Osteoblast (primary cell): ENCODE data around the gene MNT. TPM values are rescaled to one million over a fixed set of nuclear protein-coding genes. Genes with fewer than 3 reads are reported as not detected.
A peak's percentile ranks its signal among the peaks of the same experiment; 100 is the strongest.

Source experiments
- DNase-seq: peaks from one replicate; pipeline ENCODE4 v3.0.0; 2011; ENCODE audit warnings: low spot score, mixed read lengths; ENCODE audit not compliant: insufficient read length; ENCODE audit errors: missing footprints
- H2AFZ ChIP-seq: 2 replicates; pipeline ENCODE4 v1.6.0; 2011; ENCODE audit warnings: mild to moderate bottlenecking, low read length
- H3K27ac ChIP-seq: 2 replicates; pipeline ENCODE4 v1.5.1; 2011; ENCODE audit warnings: mild to moderate bottlenecking, low read depth, low read length, moderate library complexity
- H3K27me3 ChIP-seq: 2 replicates; pipeline ENCODE4 v1.6.0; 2012; ENCODE audit warnings: mild to moderate bottlenecking, control low read depth, inconsistent platforms, low read length, moderate library complexity; ENCODE audit not compliant: insufficient read depth
- H3K36me3 ChIP-seq: 2 replicates; pipeline ENCODE4 v1.5.1; 2011; ENCODE audit warnings: mild to moderate bottlenecking, low read length, control low read depth, moderate library complexity; ENCODE audit not compliant: insufficient read depth
- H3K4me1 ChIP-seq: 2 replicates; pipeline ENCODE4 v1.5.1; 2011; ENCODE audit warnings: mild to moderate bottlenecking, low read length, control low read depth, moderate library complexity; ENCODE audit not compliant: insufficient read depth
- H3K4me2 ChIP-seq: 2 replicates; pipeline ENCODE4 v1.6.0; 2011; ENCODE audit warnings: mild to moderate bottlenecking, low read length; ENCODE audit not compliant: insufficient read depth
- H3K4me3 ChIP-seq: fragments of 200-600 bp; sonication (generic); 3 replicates; pipeline ENCODE4 v1.5.1; 2012; ENCODE audit warnings: mild to moderate bottlenecking, low read length, inconsistent platforms; ENCODE audit not compliant: insufficient read depth
- H3K79me2 ChIP-seq: 2 replicates; pipeline ENCODE4 v1.6.0; 2012; ENCODE audit warnings: mild to moderate bottlenecking, low read length, control low read depth, inconsistent platforms; ENCODE audit not compliant: insufficient read depth
- H3K9me3 ChIP-seq: 2 replicates; pipeline ENCODE4 v1.5.1; 2011; ENCODE audit warnings: low read depth, low read length, control low read depth
- H4K20me1 ChIP-seq: 2 replicates; pipeline ENCODE4 v1.6.0; 2012; ENCODE audit warnings: mild to moderate bottlenecking, low read length, control low read depth; ENCODE audit not compliant: insufficient read depth
- total RNA-seq: library from RNA; depleted of rRNA; stranded (reverse); fragments of >200 nt; gene quantifications from 2 replicates; pipeline ENCODE4 v1.2.3, GENCODE V29; 2012
- TF ChIP-seq, protein P1 (sequence below): IDR thresholded peaks from 2 replicates; pipeline ENCODE4 v1.5.1; 2011; ENCODE audit warnings: mild to moderate bottlenecking, low read depth, low read length, moderate library complexity; ENCODE audit errors: extremely low read depth

MNT gene
- total RNA-seq, 1 donor, result 12.3 TPM

DNA sequence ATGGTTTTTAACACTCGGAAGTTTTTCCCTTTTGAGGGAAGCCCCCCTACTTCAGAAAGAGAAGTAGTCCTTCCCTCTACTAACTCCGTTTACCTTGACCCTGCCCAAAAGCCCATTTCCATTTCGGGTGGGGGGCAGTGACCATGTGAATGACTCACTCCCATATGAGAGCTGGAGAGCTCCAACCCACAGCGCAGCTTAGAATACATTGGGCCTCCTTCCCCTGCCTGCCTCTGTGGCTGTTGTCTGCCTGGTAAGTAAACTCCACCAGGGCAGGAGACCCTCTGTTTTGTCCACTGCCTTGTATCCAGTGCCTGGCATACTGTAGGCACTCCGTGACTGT, 62.6 kb downstream of the MNT start:
- no peaks in the 10 kb centered on the region for H3K27me3 ChIP-seq
- peak overlapping the region; percentile 91 for H3K4me3 ChIP-seq
- H3K27ac ChIP-seq, result peak overlapping the region; percentile 48
- peak; percentile 87 for DNase-seq
- H3K79me2 ChIP-seq, result peaks cover 43% of the 10 kb centered on the region
- peaks cover 20% of the 10 kb centered on the region for H3K4me1 ChIP-seq
- peaks cover 21% of the 10 kb centered on the region for H3K36me3 ChIP-seq
- peaks cover 12% of the 10 kb centered on the region for H4K20me1 ChIP-seq
- H3K9me3 ChIP-seq, result no peaks in the 10 kb centered on the region
- TF ChIP-seq, protein P1, sequence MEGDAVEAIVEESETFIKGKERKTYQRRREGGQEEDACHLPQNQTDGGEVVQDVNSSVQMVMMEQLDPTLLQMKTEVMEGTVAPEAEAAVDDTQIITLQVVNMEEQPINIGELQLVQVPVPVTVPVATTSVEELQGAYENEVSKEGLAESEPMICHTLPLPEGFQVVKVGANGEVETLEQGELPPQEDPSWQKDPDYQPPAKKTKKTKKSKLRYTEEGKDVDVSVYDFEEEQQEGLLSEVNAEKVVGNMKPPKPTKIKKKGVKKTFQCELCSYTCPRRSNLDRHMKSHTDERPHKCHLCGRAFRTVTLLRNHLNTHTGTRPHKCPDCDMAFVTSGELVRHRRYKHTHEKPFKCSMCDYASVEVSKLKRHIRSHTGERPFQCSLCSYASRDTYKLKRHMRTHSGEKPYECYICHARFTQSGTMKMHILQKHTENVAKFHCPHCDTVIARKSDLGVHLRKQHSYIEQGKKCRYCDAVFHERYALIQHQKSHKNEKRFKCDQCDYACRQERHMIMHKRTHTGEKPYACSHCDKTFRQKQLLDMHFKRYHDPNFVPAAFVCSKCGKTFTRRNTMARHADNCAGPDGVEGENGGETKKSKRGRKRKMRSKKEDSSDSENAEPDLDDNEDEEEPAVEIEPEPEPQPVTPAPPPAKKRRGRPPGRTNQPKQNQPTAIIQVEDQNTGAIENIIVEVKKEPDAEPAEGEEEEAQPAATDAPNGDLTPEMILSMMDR, result no peak
- H3K4me2 ChIP-seq, result peak overlapping the region; percentile 97
- H2AFZ ChIP-seq, result peak overlapping the region; percentile 72

DNA sequence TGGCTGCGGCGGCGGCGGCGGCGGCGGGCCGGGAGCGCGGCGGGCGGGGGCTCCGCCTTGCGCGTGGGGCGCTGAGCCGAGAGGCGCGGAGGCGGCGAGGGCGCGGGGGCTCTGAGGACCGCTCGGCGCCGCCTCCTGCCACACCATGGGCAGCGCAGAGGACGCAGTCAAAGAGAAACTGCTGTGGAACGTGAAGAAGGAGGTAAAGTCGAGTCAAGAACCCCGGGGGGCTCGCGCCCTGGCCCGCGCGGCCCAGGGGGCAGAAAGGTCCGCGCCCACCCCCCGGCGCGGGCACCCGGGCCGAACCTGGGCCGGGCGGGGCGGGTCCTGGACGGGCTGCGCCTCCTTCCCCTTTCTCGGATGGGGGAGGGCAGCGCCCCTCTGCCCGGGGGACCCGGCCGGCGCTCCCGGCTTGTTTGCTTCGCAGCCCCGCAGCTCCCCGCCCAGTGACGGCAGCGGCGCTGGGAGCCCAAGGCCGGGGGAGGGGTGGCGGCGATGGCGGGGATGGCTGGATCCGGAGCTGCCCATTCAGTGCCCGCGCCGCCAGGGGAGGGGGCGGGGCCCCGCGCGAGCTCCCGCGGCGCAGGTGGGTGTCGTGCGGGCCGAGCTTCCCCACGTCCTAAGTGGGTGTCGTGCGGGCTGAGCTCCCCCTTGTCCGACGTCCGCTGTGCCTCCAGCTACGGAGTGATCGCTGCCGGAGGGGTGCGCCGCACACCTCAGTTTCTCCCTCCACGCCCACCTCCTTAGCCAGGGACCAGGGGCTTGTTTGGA, 63.1 kb downstream of the MNT start:
- peak overlapping the region; percentile 60 for H3K27ac ChIP-seq
- H3K79me2 ChIP-seq, result peaks cover 45% of the 10 kb centered on the region
- H4K20me1 ChIP-seq, result peaks cover 12% of the 10 kb centered on the region
- TF ChIP-seq, protein P1, result no peak
- H3K4me2 ChIP-seq, result peak overlapping the region; percentile 97
- H3K4me3 ChIP-seq, result peak overlapping the region; percentile 91
- H3K4me1 ChIP-seq, result peaks cover 20% of the 10 kb centered on the region
- peak overlapping the region; percentile 72 for H2AFZ ChIP-seq
- no peaks in the 10 kb centered on the region for H3K27me3 ChIP-seq
- H3K9me3 ChIP-seq, result no peaks in the 10 kb centered on the region
- peaks cover 27% of the 10 kb centered on the region for H3K36me3 ChIP-seq
- peak; percentile 98 for DNase-seq

DNA sequence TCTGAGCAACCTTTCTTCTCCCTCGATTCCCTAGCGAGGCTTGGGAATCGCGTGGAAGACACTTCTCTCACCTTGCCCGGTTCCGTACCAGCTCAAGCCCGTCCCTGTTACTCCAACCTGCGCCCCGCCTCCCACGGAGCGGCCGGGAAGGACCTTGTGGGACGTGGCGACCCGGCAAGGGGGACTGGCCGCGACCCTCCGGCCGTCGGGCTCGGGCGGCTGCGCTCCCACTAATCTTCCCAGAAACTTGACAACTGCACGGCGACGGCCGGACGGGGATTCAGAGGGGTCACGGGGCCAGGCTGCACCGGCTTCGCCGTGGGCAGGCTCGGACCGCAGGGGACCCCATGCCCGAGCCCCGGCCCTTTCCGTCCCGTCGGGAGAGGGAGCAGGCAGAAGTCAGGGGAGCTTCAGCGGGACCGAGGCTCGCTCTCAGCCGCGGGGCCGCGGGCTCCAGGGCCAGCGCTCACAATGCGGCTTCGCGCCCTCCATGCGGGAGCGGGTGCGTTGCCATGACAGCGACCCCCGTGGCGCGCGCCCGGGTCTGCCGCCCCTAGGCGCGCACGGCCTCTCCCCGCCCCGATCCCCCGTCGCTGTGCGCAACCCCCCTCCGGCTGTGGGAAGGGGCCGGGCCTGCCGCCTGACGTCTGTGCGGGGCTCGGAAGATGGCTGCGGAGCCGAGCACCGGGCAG, 63.9 kb downstream of the MNT start, which contains the start of gene SGSM2:
Gene SGSM2, plus strand, starts transcription at position 650 of the 692 bp plus-strand sequence. CDS start 188 bp downstream, outside the sequence.
- peaks cover 34% of the 10 kb centered on the region for H3K36me3 ChIP-seq
- H3K9me3 ChIP-seq, result no peaks in the 10 kb centered on the region
- H3K27ac ChIP-seq, result peak within 1 kb of the TSS; percentile 67
- H3K79me2 ChIP-seq, result peaks cover 45% of the 10 kb centered on the region
- peak within 1 kb of the TSS; percentile 91 for H3K4me3 ChIP-seq
- peak within 1 kb of the TSS; percentile 91 for H2AFZ ChIP-seq
- peaks cover 20% of the 10 kb centered on the region for H3K4me1 ChIP-seq
- H4K20me1 ChIP-seq, result peaks cover 12% of the 10 kb centered on the region
- DNase-seq, result peak; percentile 81
- TF ChIP-seq, protein P1, result no peak
- no peaks in the 10 kb centered on the region for H3K27me3 ChIP-seq
- H3K4me2 ChIP-seq, result peak within 1 kb of the TSS; percentile 97
